Right renal cortex interstitium (tissue), 3 donors: Measurements from ENCODE around the gene KLK3. TPM values are rescaled to one million over a fixed set of nuclear protein-coding genes. Genes with fewer than 3 reads are reported as not detected.

ENCODE experiments used
- DNase-seq, 3 donors: peaks; one replicate each; pipeline ENCODE4 v3.0.0-alpha.2; 2013; ENCODE audit warnings: low read depth in 3 of 3, low spot score in 2 of 3
- polyA plus RNA-seq, 3 donors: library from polyadenylated mRNA; unstranded; fragments of 120-200 nt; gene quantifications; one replicate each; pipeline ENCODE4 v1.2.1, GENCODE V29; 2013; ENCODE audit not compliant: insufficient read length in 3 of 3

Gene KLK3
- polyA plus RNA-seq, 3 donors: 0.24 to 0.53 (median 0.42) TPM

GRCh38 chr19:50896591-50897190 is 42.0 kb downstream of the KLK3 start:
- peak in 1 of 3 donors; percentile 39 for DNase-seq

GRCh38 chr19:50897191-50897607 is 42.5 kb downstream of the KLK3 start:
- no peak for DNase-seq

GRCh38 chr19:50897612-50898011 is 42.9 kb downstream of the KLK3 start:
- DNase-seq: no peak

- no peak for DNase-seq
Measured at GRCh38 chr19:50898018-50898417, 43.3 kb downstream of the KLK3 start.

GRCh38 chr19:50899569-50899968 is 44.9 kb downstream of the KLK3 start:
- DNase-seq: no peak

GRCh38 chr19:50902640-50903039 is 47.9 kb downstream of the KLK3 start:
- DNase-seq: no peak

GRCh38 chr19:50906217-50906616 is 51.5 kb downstream of the KLK3 start:
- DNase-seq: no peak

- DNase-seq: no peak
Measured at GRCh38 chr19:50908336-50908735, 53.6 kb downstream of the KLK3 start.

GRCh38 chr19:50909240-50910070 is 54.7 kb downstream of the KLK3 start:
- DNase-seq: no peak

Other genes with a start within 250 kb of the KLK3 start
- 1 to 10 TPM in 1 of 3 donors, under 1 TPM in 2; 0.47 to 1.0 (median 0.65) TPM for gene SYT3, start 215.0 kb upstream of the KLK3 start, polyA plus RNA-seq
- 1 to 10 TPM; 1.7 to 3.8 (median 2.5) TPM for gene C19orf81, start 205.5 kb upstream of the KLK3 start, polyA plus RNA-seq
- gene SHANK1, start 135.1 kb upstream of the KLK3 start, polyA plus RNA-seq: 1 to 10 TPM; 3.5 to 5.0 (median 4.9) TPM
- gene CLEC11A, start 131.6 kb upstream of the KLK3 start, polyA plus RNA-seq: 10 to 100 TPM; 25.3 to 29.9 (median 27.2) TPM
- gene GPR32, start 84.5 kb upstream of the KLK3 start, polyA plus RNA-seq: not detected
- gene ACP4, start 64.5 kb upstream of the KLK3 start, polyA plus RNA-seq: under 1 TPM in 2 of 3 donors, not detected in 1; 0.13 to 0.15 TPM
- gene KLK1, start 31.1 kb upstream of the KLK3 start, polyA plus RNA-seq: 1 to 10 TPM; 1.7 to 1.8 (median 1.8) TPM
- not detected for gene KLK15, start 21.3 kb upstream of the KLK3 start, polyA plus RNA-seq
- under 1 TPM; 0.18 to 0.22 (median 0.21) TPM for gene KLK2, start 18.5 kb downstream of the KLK3 start, polyA plus RNA-seq
- not detected for gene KLK4, start 56.5 kb downstream of the KLK3 start, polyA plus RNA-seq
- gene KLK5, start 98.1 kb downstream of the KLK3 start, polyA plus RNA-seq: 1 to 10 TPM; 1.6 to 2.7 (median 2.0) TPM
- gene KLK6, start 114.7 kb downstream of the KLK3 start, polyA plus RNA-seq: 10 to 100 TPM; 34.4 to 49.0 (median 41.2) TPM
- 1 to 10 TPM; 4.0 to 9.4 (median 5.5) TPM for gene KLK7, start 129.0 kb downstream of the KLK3 start, polyA plus RNA-seq
- 1 to 10 TPM; 1.2 to 1.9 (median 1.4) TPM for gene KLK8, start 146.7 kb downstream of the KLK3 start, polyA plus RNA-seq
- under 1 TPM; 0.15 to 0.19 (median 0.18) TPM for gene KLK10, start 164.8 kb downstream of the KLK3 start, polyA plus RNA-seq
- under 1 TPM; 0.16 to 0.24 (median 0.22) TPM for gene KLK11, start 171.7 kb downstream of the KLK3 start, polyA plus RNA-seq
- not detected for gene KLK12, start 180.1 kb downstream of the KLK3 start, polyA plus RNA-seq
- under 1 TPM; 0.33 to 0.72 (median 0.62) TPM for gene KLK13, start 210.2 kb downstream of the KLK3 start, polyA plus RNA-seq
- under 1 TPM; 0.14 to 0.17 (median 0.15) TPM for gene KLK14, start 228.0 kb downstream of the KLK3 start, polyA plus RNA-seq